OCI-LY7 (cell line): Measurements from ENCODE around the gene ANKZF1. TPM values are rescaled to one million over a fixed set of nuclear protein-coding genes. Genes with fewer than 3 reads are reported as not detected.
A peak's percentile ranks its signal among the peaks of the same experiment; 100 is the strongest.
"Not testable (repeated sequence)": the region's sequence is repeated elsewhere in the genome, so short reads cannot be mapped to it uniquely, and the experiment has no call there.

Experiments used
- BruUV-seq: library from RNA; stranded (reverse); fragments of 400-500 nt; replicated peaks from 2 replicates; lab custom pipeline; 2021; lab: Mats Ljungman, UMichigan
- CTCF ChIA-PET: fragments of 300-600 bp; sonication (Branson Sonifier 250); formaldehyde crosslinking; loops from one replicate; lab custom pipeline; 2022; ENCODE audit warnings: antibody characterized with exemption; ENCODE audit not compliant: unreplicated experiment; lab: Charles Lee
- POLR2A ChIA-PET: fragments of 300-600 bp; sonication (Branson Sonifier 250); formaldehyde crosslinking; loops from one replicate; lab custom pipeline; 2022; ENCODE audit warnings: antibody characterized with exemption; lab: Charles Lee
- DNase-seq: peaks from one replicate; pipeline ENCODE4 v3.0.0-alpha.2; 2015; ENCODE audit warnings: low spot score
- H2AFZ ChIP-seq: fragments of 200-600 bp; sonication (generic), shearing (Covaris generic); 2 replicates; pipeline ENCODE4 v1.6.1; 2014; ENCODE audit warnings: mild to moderate bottlenecking, antibody characterized with exemption, low read length, moderate library complexity
- H3K27ac ChIP-seq: fragments of 200-600 bp; sonication (generic); 2 replicates; pipeline ENCODE4 v1.5.1; 2014; ENCODE audit warnings: mixed run types, low read depth, mild to moderate bottlenecking, moderate library complexity, low read length, inconsistent platforms; ENCODE audit not compliant: poor library complexity, severe bottlenecking
- H3K36me3 ChIP-seq: fragments of 200-600 bp; sonication (generic); 2 replicates; pipeline ENCODE4 v1.6.1; 2014; ENCODE audit warnings: mild to moderate bottlenecking, antibody characterized with exemption, low read length, moderate library complexity, mixed read lengths; ENCODE audit not compliant: insufficient read depth
- H3K4me1 ChIP-seq: fragments of 200-600 bp; sonication (generic); 2 replicates; pipeline ENCODE4 v1.5.1; 2014; ENCODE audit warnings: mild to moderate bottlenecking, low read length; ENCODE audit not compliant: insufficient read depth, poor library complexity, severe bottlenecking
- H3K4me2 ChIP-seq: fragments of 200-600 bp; sonication (generic); 2 replicates; pipeline ENCODE4 v1.6.1; 2014; ENCODE audit warnings: mild to moderate bottlenecking, low read length
- H3K4me3 ChIP-seq: fragments of 200-600 bp; sonication (generic); 2 replicates; pipeline ENCODE4 v1.5.1; 2014; ENCODE audit warnings: mild to moderate bottlenecking, low read depth, low read length; ENCODE audit not compliant: poor library complexity, severe bottlenecking
- H3K79me2 ChIP-seq: fragments of 200-600 bp; sonication (generic); 2 replicates; pipeline ENCODE4 v1.6.1; 2016; ENCODE audit warnings: low read depth, mild to moderate bottlenecking, low read length, moderate library complexity, mixed read lengths; ENCODE audit not compliant: insufficient read depth
- H3K9me2 ChIP-seq: fragments of 200-600 bp; sonication (generic); 2 replicates; pipeline ENCODE4 v1.6.1; 2016; ENCODE audit warnings: mild to moderate bottlenecking, low read length, mixed read lengths; ENCODE audit not compliant: insufficient read depth
- H3K9me3 ChIP-seq: fragments of 200-600 bp; sonication (generic); 2 replicates; pipeline ENCODE4 v1.6.1; 2014; ENCODE audit warnings: mild to moderate bottlenecking, mixed run types, low read length, mixed read lengths
- H4K20me1 ChIP-seq: fragments of 200-600 bp; sonication (generic); 2 replicates; pipeline ENCODE4 v1.6.1; 2014; ENCODE audit warnings: mild to moderate bottlenecking, antibody characterized with exemption, low read length, moderate library complexity, mixed read lengths; ENCODE audit not compliant: insufficient read depth
- EZH2phosphoT487 ChIP-seq: fragments of 200-600 bp; sonication (generic); IDR thresholded peaks from 2 replicates; pipeline ENCODE4 v1.6.1; 2018; ENCODE audit warnings: low read depth, borderline replicate concordance, mild to moderate bottlenecking, mixed run types, antibody characterized with exemption, low read length, moderate library complexity, mixed read lengths
- intact Hi-C: fragments of 100-400 bp; cut with micrococcal nuclease; formaldehyde crosslinking; loops from one replicate; pipeline ENCODE4 v1.10.0; 2022; ENCODE audit not compliant: unreplicated experiment
- total RNA-seq, 2 experiments: library from RNA; depleted of rRNA in 1 of 2; stranded (reverse); fragments of >200 nt in 1 of 2; shearing (Covaris generic) in 1 of 2; gene quantifications; 2 replicates each; pipeline ENCODE4 v1.2.3, GENCODE V29; 2014 to 2022
- TF ChIP-seq, protein P1 (sequence below): fragments of 200-600 bp; sonication (generic); conservative IDR thresholded peaks from 2 replicates; pipeline ENCODE4 v1.5.1; 2014; ENCODE audit warnings: mild to moderate bottlenecking, antibody characterized with exemption, low read length, moderate library complexity, mixed read lengths

The ANKZF1 gene
- total RNA-seq, 2 experiments from 2014 or later, result 57.8 to 82.4 TPM

DNA sequence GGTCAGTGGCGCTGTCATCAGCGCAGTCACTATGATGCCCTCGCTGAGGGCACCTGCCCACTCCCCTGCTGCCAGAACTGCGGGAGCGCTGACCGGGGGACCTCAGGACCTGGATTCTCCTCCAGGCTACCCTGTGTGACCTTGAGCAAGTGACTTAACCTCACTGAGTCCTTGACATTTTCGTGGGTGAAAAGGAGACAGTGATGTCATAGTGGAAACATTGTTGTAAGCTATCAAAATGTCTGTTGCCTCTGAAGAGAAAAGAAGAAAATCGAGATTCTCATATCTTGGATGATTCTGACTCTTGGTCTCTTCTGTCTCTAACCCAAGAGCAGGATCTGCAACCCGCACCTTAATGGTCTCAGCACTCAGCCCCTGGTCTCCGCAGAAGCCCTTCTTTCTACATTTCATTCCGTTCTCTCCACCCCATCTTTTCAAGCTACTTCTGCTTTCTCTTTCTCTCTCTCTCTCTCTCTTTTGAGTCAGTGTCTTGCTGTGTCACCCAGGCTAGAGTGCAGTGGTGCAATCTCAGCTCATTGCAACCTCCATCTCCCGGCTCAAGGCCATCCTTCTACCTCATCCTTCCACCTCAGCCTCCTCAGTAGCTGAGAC, 25.1 kb downstream of the ANKZF1 start:
- Histone ChIP-seq H3K4me3 (peak overlapping the region; percentile 87), H3K4me1 (peaks cover 40% of the 10 kb centered on the region), H4K20me1 (no peaks in the 10 kb centered on the region), H3K4me2 (peak overlapping the region; percentile 93), H3K9me2 (no peaks in the 10 kb centered on the region), H3K79me2 (peaks cover 27% of the 10 kb centered on the region), H2AFZ (peak overlapping the region; percentile 49; the same call in 1 of the 2 replicates), H3K9me3 (no peaks in the 10 kb centered on the region), H3K36me3 (peaks cover 27% of the 10 kb centered on the region), H3K27ac (peak overlapping the region; percentile 96)
- intact Hi-C loops, result loop anchor here (1.0 to 10.0 kb wide), 2 partner anchors 41 to 360 kb away; no protein-coding TSS in a partner anchor
- CTCF ChIA-PET, result interaction anchor here (0.6 to 2.6 kb wide), 2 partner anchors 23 to 37 kb away, joined by 3 to 7 read pairs; partner anchors contain the start of gene DNAJB2
- POLR2A ChIA-PET, result interaction anchor here (1.0 to 1.9 kb wide), 7 partner anchors 9 to 48 kb away, joined by 3 to 15 read pairs (median 4); partner anchors contain the start of genes ANKZF1, ATG9A, GLB1L and STK16
- TF ChIP-seq, protein P1, sequence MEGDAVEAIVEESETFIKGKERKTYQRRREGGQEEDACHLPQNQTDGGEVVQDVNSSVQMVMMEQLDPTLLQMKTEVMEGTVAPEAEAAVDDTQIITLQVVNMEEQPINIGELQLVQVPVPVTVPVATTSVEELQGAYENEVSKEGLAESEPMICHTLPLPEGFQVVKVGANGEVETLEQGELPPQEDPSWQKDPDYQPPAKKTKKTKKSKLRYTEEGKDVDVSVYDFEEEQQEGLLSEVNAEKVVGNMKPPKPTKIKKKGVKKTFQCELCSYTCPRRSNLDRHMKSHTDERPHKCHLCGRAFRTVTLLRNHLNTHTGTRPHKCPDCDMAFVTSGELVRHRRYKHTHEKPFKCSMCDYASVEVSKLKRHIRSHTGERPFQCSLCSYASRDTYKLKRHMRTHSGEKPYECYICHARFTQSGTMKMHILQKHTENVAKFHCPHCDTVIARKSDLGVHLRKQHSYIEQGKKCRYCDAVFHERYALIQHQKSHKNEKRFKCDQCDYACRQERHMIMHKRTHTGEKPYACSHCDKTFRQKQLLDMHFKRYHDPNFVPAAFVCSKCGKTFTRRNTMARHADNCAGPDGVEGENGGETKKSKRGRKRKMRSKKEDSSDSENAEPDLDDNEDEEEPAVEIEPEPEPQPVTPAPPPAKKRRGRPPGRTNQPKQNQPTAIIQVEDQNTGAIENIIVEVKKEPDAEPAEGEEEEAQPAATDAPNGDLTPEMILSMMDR, result 0 out of 2 replicates have a peak, but pooled peaks have one; percentile 21
- no peak for TF ChIP-seq EZH2phosphoT487
- no TSS peak for BruUV-seq
- peak; percentile 56 for DNase-seq

- not testable (repeated sequence) for H3K4me2 ChIP-seq
- POLR2A ChIA-PET, result interaction anchor here (0.9 to 1.4 kb wide), 2 partner anchors 10 to 15 kb away, joined by 4 to 6 read pairs; no protein-coding TSS in a partner anchor
Observed at GRCh38 chr2:219258942-219259341, 29.3 kb downstream of the ANKZF1 start.

DNA sequence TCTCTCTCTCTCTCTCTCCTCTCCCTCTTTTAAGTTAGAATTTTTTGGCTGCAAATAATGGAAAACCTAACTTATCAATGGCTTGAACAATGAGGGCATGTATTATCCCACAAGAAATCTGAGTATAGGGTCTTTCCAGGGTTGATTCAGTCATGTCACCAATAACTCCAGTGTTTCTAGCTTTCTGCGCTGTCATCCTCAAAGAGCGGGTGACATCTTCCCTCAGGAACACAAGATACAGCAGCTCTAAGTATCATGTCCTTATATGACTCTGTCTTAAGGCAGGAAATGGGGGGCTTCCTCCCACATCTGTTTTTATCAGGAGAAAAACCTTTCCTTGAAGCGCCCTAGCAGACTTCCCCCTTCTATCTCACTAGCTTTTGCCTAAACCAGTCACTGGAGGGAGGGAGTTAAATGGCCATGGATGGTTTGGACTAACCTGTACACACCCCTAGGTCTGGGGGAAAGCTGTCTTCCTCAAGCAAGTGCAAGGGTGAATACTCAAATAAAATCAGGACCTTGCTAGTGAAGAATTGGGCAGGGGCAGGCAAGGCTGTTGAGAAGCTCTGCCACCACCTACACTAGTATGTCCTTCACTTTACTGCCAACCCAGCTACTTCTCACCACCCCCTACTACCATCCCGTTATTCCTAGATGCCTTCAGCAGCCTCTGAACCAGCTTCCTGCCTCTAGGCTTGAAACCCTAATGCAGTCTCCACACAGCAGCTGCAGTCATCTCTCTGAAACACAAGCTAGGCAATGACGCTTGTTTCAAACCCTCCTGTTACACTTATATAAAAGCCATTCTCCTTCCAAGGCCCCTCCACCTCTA, 31.6 kb downstream of the ANKZF1 start:
- CTCF ChIA-PET, result interaction anchor here (0.6 kb wide), 1 partner anchor 17 kb away, joined by 12 read pairs; no protein-coding TSS in a partner anchor
- TF ChIP-seq EZH2phosphoT487, result no peak
- TF ChIP-seq, protein P1, result no peak
- Histone ChIP-seq H3K79me2 (no peaks in the 10 kb centered on the region), H3K36me3 (no peaks in the 10 kb centered on the region), H3K4me2 (no peak overlapping the region), H2AFZ (no peak overlapping the region), H3K27ac (no peak overlapping the region), H3K4me3 (no peak overlapping the region), H3K9me2 (no peaks in the 10 kb centered on the region), H3K9me3 (no peaks in the 10 kb centered on the region), H3K4me1 (peaks cover 8% of the 10 kb centered on the region), H4K20me1 (no peaks in the 10 kb centered on the region)
- DNase-seq, result no peak
- POLR2A ChIA-PET, result interaction anchor here (0.7 to 1.6 kb wide), 3 partner anchors 15 to 18 kb away, joined by 3 to 5 read pairs (median 4); partner anchors contain the start of gene DNAJB2
- intact Hi-C loops, result no loop called here
- no TSS peak for BruUV-seq

More at GRCh38 chr2:219258942-219259341, 29.3 kb downstream of the ANKZF1 start:
- H3K4me3 ChIP-seq, CTCF ChIA-PET, H3K9me2 ChIP-seq, H3K36me3 ChIP-seq, BruUV-seq, H4K20me1 ChIP-seq, H3K27ac ChIP-seq, DNase-seq, H2AFZ ChIP-seq, H3K79me2 ChIP-seq, H3K9me3 ChIP-seq: not testable (repeated sequence)
- H3K4me1 ChIP-seq, result peaks cover 19% of the 10 kb centered on the region
- intact Hi-C loops, result loop anchor here (10.0 kb wide), 1 partner anchor 364 kb away; no protein-coding TSS in a partner anchor
